Type B pancreatic cell (in vitro differentiated cells): ENCODE measurements around the gene CD4. TPM values are rescaled to one million over a fixed set of nuclear protein-coding genes. Genes with fewer than 3 reads are reported as not detected.

Experiments
- DNase-seq: peaks from one replicate; pipeline ENCODE4 v3.0.0; 2021; ENCODE audit warnings: mixed read lengths; ENCODE audit not compliant: unreplicated experiment; ENCODE audit errors: extremely low spot score
- H3K27ac Mint-ChIP-seq: 2 replicates; pipeline ENCODE4 v1.8.0; 2021; ENCODE audit warnings: mild to moderate bottlenecking, mixed read lengths
- H3K27me3 Mint-ChIP-seq: 2 replicates; pipeline ENCODE4 v1.8.0; 2021; ENCODE audit warnings: mixed read lengths
- H3K36me3 Mint-ChIP-seq: 2 replicates; pipeline ENCODE4 v1.8.0; 2021; ENCODE audit warnings: mixed read lengths
- H3K4me1 Mint-ChIP-seq: one replicate; pipeline ENCODE4 v1.8.0; 2021; ENCODE audit warnings: mixed read lengths; ENCODE audit not compliant: unreplicated experiment
- H3K4me3 Mint-ChIP-seq: 2 replicates; pipeline ENCODE4 v1.8.0; 2021; ENCODE audit warnings: mild to moderate bottlenecking, mixed read lengths
- H3K9me3 Mint-ChIP-seq: 2 replicates; pipeline ENCODE4 v1.8.0; 2021; ENCODE audit warnings: mixed read lengths
- CTCF ChIP-seq: fragments of 200-600 bp; sonication (generic); conservative IDR thresholded peaks from 2 replicates; pipeline ENCODE4 v1.5.0; 2021; ENCODE audit warnings: antibody characterized with exemption, mild to moderate bottlenecking
- total RNA-seq: library from RNA; stranded (reverse); gene quantifications from 2 replicates; pipeline ENCODE4 v1.2.1, GENCODE V29; 2021; ENCODE audit warnings: low replicate concordance

CD4 gene
- total RNA-seq, 1 donor from 2014 or later = 0.65 TPM

DNA sequence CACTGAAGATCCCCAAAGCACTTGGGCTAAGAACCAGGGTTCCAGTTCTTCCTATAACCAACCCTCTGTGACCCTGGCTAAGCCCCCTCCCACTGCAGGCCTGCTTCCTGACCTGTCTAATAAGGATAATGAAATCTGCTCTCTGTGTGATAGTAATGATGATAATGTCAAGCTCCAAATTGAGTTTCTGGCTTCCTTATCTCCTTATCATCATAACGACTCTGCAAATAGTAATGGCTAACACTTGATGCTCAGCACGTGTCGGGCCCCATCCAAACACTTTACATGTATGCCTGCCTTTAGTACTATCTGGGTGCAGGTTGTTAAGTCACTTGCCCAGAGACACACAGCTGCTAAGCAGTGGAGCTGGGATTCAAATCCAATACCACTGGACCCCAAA, 27.3 kb downstream of the CD4 start:
- no peak overlapping the region for H3K4me3 Mint-ChIP-seq
- no peak for DNase-seq
- H3K4me1 Mint-ChIP-seq = peaks cover 39% of the 10 kb centered on the region
- no peak for TF ChIP-seq CTCF
- H3K9me3 Mint-ChIP-seq = no peaks in the 10 kb centered on the region
- H3K27me3 Mint-ChIP-seq = peaks cover 45% of the 10 kb centered on the region
- H3K36me3 Mint-ChIP-seq = no peaks in the 10 kb centered on the region
- H3K27ac Mint-ChIP-seq = no peak overlapping the region

DNA sequence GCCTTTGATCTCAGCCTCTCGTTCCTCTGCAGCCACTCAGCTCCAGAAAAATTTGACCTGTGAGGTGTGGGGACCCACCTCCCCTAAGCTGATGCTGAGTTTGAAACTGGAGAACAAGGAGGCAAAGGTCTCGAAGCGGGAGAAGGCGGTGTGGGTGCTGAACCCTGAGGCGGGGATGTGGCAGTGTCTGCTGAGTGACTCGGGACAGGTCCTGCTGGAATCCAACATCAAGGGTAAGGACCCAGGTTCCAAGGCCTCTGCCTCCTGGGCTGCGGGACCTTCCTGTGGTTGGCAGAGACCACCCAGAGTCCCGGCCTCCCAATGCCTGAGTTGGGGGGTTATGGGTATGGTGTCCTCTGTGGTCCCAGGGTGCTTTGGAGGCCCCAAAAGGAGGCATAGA, 27.8 kb downstream of the CD4 start:
- Mint-ChIP-seq H3K4me1 (peaks cover 39% of the 10 kb centered on the region), H3K27ac (no peak overlapping the region), H3K9me3 (no peaks in the 10 kb centered on the region), H3K36me3 (no peaks in the 10 kb centered on the region), H3K4me3 (no peak overlapping the region), H3K27me3 (peaks cover 48% of the 10 kb centered on the region)
- no peak for DNase-seq
- no peak for TF ChIP-seq CTCF

GRCh38 chr12:6817662-6818157, 28.4 kb downstream of the CD4 start:
- Mint-ChIP-seq H3K4me3 (peak overlapping the region; percentile 0), H3K4me1 (peaks cover 40% of the 10 kb centered on the region), H3K27me3 (peaks cover 51% of the 10 kb centered on the region), H3K9me3 (no peaks in the 10 kb centered on the region), H3K27ac (no peak overlapping the region), H3K36me3 (no peaks in the 10 kb centered on the region)
- DNase-seq = no peak
- TF ChIP-seq CTCF = no peak

- Mint-ChIP-seq H3K27ac (no peak overlapping the region), H3K36me3 (no peaks in the 10 kb centered on the region), H3K9me3 (no peaks in the 10 kb centered on the region), H3K4me3 (peak overlapping the region; percentile 61), H3K27me3 (peaks cover 56% of the 10 kb centered on the region), H3K4me1 (peaks cover 45% of the 10 kb centered on the region)
- no peak for DNase-seq
- TF ChIP-seq CTCF = no peak
Measured at GRCh38 chr12:6818222-6818621, 28.9 kb downstream of the CD4 start.

- DNase-seq = no peak
- peaks cover 47% of the 10 kb centered on the region for H3K4me1 Mint-ChIP-seq
- H3K36me3 Mint-ChIP-seq = no peaks in the 10 kb centered on the region
- H3K4me3 Mint-ChIP-seq = peak overlapping the region; percentile 61
- no peaks in the 10 kb centered on the region for H3K9me3 Mint-ChIP-seq
- H3K27me3 Mint-ChIP-seq = peaks cover 53% of the 10 kb centered on the region
- no peak for TF ChIP-seq CTCF
- no peak overlapping the region for H3K27ac Mint-ChIP-seq
Measured at GRCh38 chr12:6818645-6819044, 29.3 kb downstream of the CD4 start.
